Measurements from ENCODE around the gene SLC27A3. TPM values are rescaled to one million over a fixed set of nuclear protein-coding genes. Genes with fewer than 3 reads are reported as not detected.
A peak's percentile ranks its signal among the peaks of the same experiment; 100 is the strongest.

SLC27A3 gene
- total RNA-seq, 1 experiment from 2014 or later = 38.9 TPM

- no peak for TF ChIP-seq ARID4B (CRISPR knock-in tag; IDR thresholded peaks at IDR 0.05; ENCODE audit: borderline replicate concordance)
- no peak for TF ChIP-seq CREB1 (CRISPR knock-in tag; IDR thresholded peaks at IDR 0.05)
- TF ChIP-seq CTCF (IDR thresholded peaks at IDR 0.05) = peak; percentile 79
- TF ChIP-seq SMAD4 (CRISPR knock-in tag; IDR thresholded peaks at IDR 0.05) = no peak
- peak; percentile 53; the same call in 1 of the 2 replicates for TF ChIP-seq ETV6 (CRISPR knock-in tag; IDR thresholded peaks at IDR 0.05)
Measured at GRCh38 chr1:153749408-153750005, 25.7 kb upstream of the SLC27A3 start (continued).

GRCh38 chr1:153750026-153750995 is 24.9 kb upstream of the SLC27A3 start:
- Mint-ChIP-seq H3K27me3 (ENCODE audit: low read depth) (no peaks in the 10 kb centered on the region), H3K4me3 (no peak overlapping the region), H3K27ac (peak overlapping the region; percentile 88), H3K4me1 (peaks cover 49% of the 10 kb centered on the region), H3K9me3 (no peaks in the 10 kb centered on the region), H3K36me3 (peaks cover 74% of the 10 kb centered on the region)
- no peak for DNase-seq (ENCODE audit: low spot score)
- CTCF ChIA-PET = interaction anchor here (1.3 to 2.1 kb wide), 3 partner anchors 21 to 72 kb away, joined by 3 to 8 read pairs (median 6); partner anchors contain the start of gene NPR1
- POLR2A ChIA-PET = no interaction called here
- no peak for ATAC-seq
- TF ChIP-seq FOXP4 (CRISPR knock-in tag; IDR thresholded peaks at IDR 0.05) (no peak), FOXJ3 (CRISPR knock-in tag; IDR thresholded peaks at IDR 0.05; ENCODE audit: borderline replicate concordance) (no peak), GTF2I (CRISPR knock-in tag; conservative IDR thresholded peaks at IDR 0.05) (no peak), NFATC4 (CRISPR knock-in tag; IDR thresholded peaks at IDR 0.05) (no peak), ARID4B (CRISPR knock-in tag; IDR thresholded peaks at IDR 0.05; ENCODE audit: borderline replicate concordance) (no peak), TP53 (CRISPR knock-in tag; IDR thresholded peaks at IDR 0.05) (no peak), ZBTB21 (CRISPR knock-in tag; IDR thresholded peaks at IDR 0.05; ENCODE audit: borderline replicate concordance) (no peak), E2F4 (CRISPR knock-in tag; IDR thresholded peaks at IDR 0.05; ENCODE audit: borderline replicate concordance, low read depth) (no peak), STAT6 (CRISPR knock-in tag; conservative IDR thresholded peaks at IDR 0.05; ENCODE audit: low read depth) (no peak), ZNF423 (CRISPR knock-in tag; IDR thresholded peaks at IDR 0.05) (no peak), SOX15 (CRISPR knock-in tag; IDR thresholded peaks at IDR 0.05) (no peak), FOXK1 (CRISPR knock-in tag; IDR thresholded peaks at IDR 0.05) (no peak), PRRX2 (CRISPR knock-in tag; IDR thresholded peaks at IDR 0.05) (no peak)
